Stimulated activated CD8-positive, alpha-beta memory T cell treated with anti-CD3 and anti-CD28 coated beads, Interleukin-4, amount 100 ng/mL, for 48 hours (primary cell): ENCODE data around the gene CGB8.
A peak's percentile ranks its signal among the peaks of the same experiment; 100 is the strongest.

Experiments
- DNase-seq: peaks from one replicate; pipeline ENCODE4 v3.0.0-alpha.2; 2020

Gene CGB8

DNA sequence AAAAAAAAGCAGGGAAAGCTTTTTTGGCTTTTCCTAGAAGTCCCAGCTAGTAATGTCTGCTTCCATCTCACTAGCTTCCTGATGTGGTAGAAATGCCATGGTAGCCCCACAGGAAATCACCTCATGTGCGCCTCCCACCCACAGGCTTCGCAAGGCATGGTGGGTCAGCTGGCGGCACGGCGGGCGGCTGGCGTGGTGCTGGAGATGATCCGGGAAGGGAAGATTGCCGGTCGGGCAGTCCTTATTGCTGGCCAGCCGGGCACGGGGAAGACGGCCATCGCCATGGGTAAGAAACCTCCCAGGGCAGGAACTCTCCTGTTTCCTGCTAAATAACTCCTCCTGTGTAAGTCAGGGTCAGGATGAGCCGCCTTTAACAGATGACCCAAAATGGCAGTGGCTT, 44.8 kb downstream of the CGB8 start:
- no peak for DNase-seq

DNA sequence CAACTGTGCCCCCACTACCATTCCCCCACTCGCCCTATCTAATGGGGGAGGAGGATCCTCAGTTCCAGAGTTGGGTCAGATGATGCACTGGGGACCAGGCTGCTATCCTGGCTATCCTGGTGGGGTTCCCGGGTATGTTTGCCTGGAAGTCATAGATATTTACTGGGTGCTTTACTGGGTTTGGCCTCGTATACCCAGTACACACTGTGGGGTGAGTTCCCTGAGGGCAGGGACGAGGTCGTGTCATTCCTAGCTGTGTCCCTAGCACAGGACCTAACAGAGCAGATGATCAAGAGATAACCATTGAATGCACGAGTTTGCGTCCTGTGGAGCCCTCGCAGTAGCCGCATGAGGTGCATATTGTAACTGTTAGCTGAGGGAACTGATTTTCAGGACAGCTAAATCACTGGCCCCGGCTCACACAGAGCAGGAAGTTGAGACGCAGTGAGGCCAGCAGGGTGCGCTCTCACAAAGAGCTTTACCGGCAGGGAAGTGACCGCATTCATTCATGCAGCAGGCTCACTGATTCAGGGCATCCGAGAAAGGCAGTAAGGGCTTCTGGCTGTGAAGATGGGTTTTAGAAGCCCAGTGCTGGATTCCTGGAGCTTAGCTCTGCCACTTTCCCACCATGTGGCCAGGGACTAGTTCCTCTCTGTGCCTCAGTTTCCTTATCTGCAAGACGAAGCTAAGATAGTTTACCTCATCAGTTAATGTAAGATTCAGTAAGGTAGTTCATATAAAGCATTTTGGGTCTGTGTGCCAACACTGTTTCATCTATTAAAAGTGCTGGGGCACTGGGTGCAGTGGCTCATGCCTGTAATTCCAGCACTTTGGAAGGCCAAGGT, 49.2 kb downstream of the CGB8 start:
- peak; percentile 79 for DNase-seq

DNA sequence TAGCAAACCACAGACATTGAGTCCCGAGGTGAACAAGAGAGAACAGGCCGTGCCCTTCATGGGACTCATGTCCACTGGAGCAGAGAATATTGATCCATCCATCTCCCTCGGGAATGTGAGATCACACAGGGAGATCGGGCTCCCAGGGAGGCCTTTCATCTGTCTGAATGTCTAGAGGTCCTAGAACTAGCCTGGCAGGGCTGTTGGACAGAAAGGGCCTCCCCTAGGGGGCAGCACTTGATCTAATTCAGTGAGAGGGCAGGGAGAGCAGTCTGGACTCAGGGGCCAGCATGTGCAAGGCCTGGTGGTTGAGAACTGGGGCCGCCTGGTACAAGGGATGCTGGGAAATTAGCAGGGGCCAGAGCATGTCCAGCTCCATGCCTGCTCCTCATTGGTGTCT, 50.9 kb downstream of the CGB8 start:
- peak; percentile 81 for DNase-seq
